GM23338 (cell line): Measurements from ENCODE around the gene CSTF1. TPM values are rescaled to one million over a fixed set of nuclear protein-coding genes. Genes with fewer than 3 reads are reported as not detected.

Experiments
- ATAC-seq: fragments of 200-7000 bp; cut with Tn5 transposase; 3 replicates; pipeline ENCODE4 v1.9.1; 2020
- DNase-seq: peaks from one replicate; pipeline ENCODE4 v3.0.0-alpha.2; 2015; ENCODE audit warnings: low spot score
- H2AFZ ChIP-seq: fragments of 200-600 bp; sonication (generic); 2 replicates; pipeline ENCODE4 v1.8.0; 2016; ENCODE audit warnings: antibody characterized with exemption, mild to moderate bottlenecking, moderate library complexity
- H3F3A ChIP-seq: fragments of 200-600 bp; sonication (generic); replicated peaks from 2 replicates; pipeline ENCODE4 v1.8.0; 2017; ENCODE audit warnings: antibody characterized with exemption, mixed run types, low read depth
- H3K27ac ChIP-seq: fragments of 200-600 bp; sonication (generic); 2 replicates; pipeline ENCODE4 v1.6.1; 2016; ENCODE audit warnings: low read depth
- H3K27me3 ChIP-seq: fragments of 200-600 bp; sonication (generic); 2 replicates; pipeline ENCODE4 v1.8.0; 2016; ENCODE audit warnings: mild to moderate bottlenecking, mixed run types, moderate library complexity; ENCODE audit not compliant: insufficient read depth
- H3K36me3 ChIP-seq: fragments of 200-600 bp; sonication (generic); 2 replicates; pipeline ENCODE4 v1.8.0; 2016; ENCODE audit warnings: mild to moderate bottlenecking; ENCODE audit not compliant: insufficient read depth
- H3K4me1 ChIP-seq: fragments of 200-600 bp; sonication (generic); 2 replicates; pipeline ENCODE4 v1.8.0; 2016; ENCODE audit warnings: mild to moderate bottlenecking, moderate library complexity; ENCODE audit not compliant: insufficient read depth
- H3K4me2 ChIP-seq: fragments of 200-600 bp; sonication (generic); 2 replicates; pipeline ENCODE4 v1.7.1; 2017; ENCODE audit warnings: mixed run types
- H3K4me3 ChIP-seq: fragments of 200-600 bp; sonication (generic); 2 replicates; pipeline ENCODE4 v1.6.1; 2016; ENCODE audit warnings: mixed run types
- H3K79me2 ChIP-seq: fragments of 200-600 bp; sonication (generic); replicated peaks from 2 replicates; pipeline ENCODE4 v1.8.0; 2017; ENCODE audit warnings: mild to moderate bottlenecking; ENCODE audit not compliant: insufficient read depth
- H3K9me2 ChIP-seq: fragments of 200-600 bp; sonication (generic); 2 replicates; pipeline ENCODE4 v1.8.0; 2017; ENCODE audit not compliant: insufficient read depth
- H4K20me1 ChIP-seq: fragments of 200-600 bp; sonication (generic); replicated peaks from 2 replicates; pipeline ENCODE4 v1.8.0; 2017; ENCODE audit warnings: mild to moderate bottlenecking; ENCODE audit not compliant: insufficient read depth
- H3K27ac Mint-ChIP-seq: 2 replicates; pipeline ENCODE4 v1.8.0; 2020; ENCODE audit warnings: inconsistent platforms, mild to moderate bottlenecking, moderate library complexity, mixed read lengths
- H3K27me3 Mint-ChIP-seq: 3 replicates; pipeline ENCODE4 v1.8.0; 2022; ENCODE audit warnings: low read depth, mild to moderate bottlenecking, moderate library complexity, mixed read lengths, inconsistent platforms; ENCODE audit not compliant: insufficient read depth, poor library complexity
- H3K36me3 Mint-ChIP-seq: 3 replicates; pipeline ENCODE4 v1.8.0; 2021; ENCODE audit warnings: low read depth, mild to moderate bottlenecking, inconsistent platforms, moderate library complexity, mixed read lengths
- H3K4me1 Mint-ChIP-seq: 3 replicates; pipeline ENCODE4 v1.8.0; 2020; ENCODE audit warnings: mild to moderate bottlenecking, inconsistent platforms, mixed read lengths
- H3K4me3 Mint-ChIP-seq: 3 replicates; pipeline ENCODE4 v1.8.0; 2021; ENCODE audit warnings: moderate library complexity, mild to moderate bottlenecking, inconsistent platforms, mixed read lengths
- H3K9me3 Mint-ChIP-seq: 3 replicates; pipeline ENCODE4 v1.8.0; 2020; ENCODE audit warnings: moderate library complexity, mild to moderate bottlenecking, inconsistent platforms, mixed read lengths
- CREB1 ChIP-seq: fragments of 250-450 bp; sonication (Bioruptor Pico); IDR thresholded peaks from 2 replicates; pipeline ENCODE4 v1.5.0; 2020; ENCODE audit warnings: low read depth, mild to moderate bottlenecking, moderate library complexity
- EZH2 ChIP-seq: fragments of 200-600 bp; sonication (generic); IDR thresholded peaks from one replicate; pipeline ENCODE4 v1.8.0; 2017; ENCODE audit warnings: antibody characterized with exemption, mild to moderate bottlenecking, low read depth; ENCODE audit not compliant: unreplicated experiment
- EZH2phosphoT487 ChIP-seq: fragments of 200-600 bp; sonication (generic); IDR thresholded peaks from one replicate; pipeline ENCODE4 v1.8.1; 2018; ENCODE audit warnings: antibody characterized with exemption; ENCODE audit not compliant: unreplicated experiment
- JUNB ChIP-seq: IDR thresholded peaks from one replicate; pipeline ENCODE4 v1.6.1; 2016; ENCODE audit warnings: antibody characterized with exemption; ENCODE audit not compliant: unreplicated experiment
- NANOG ChIP-seq: IDR thresholded peaks from 2 replicates; pipeline ENCODE4 v1.6.1; 2016; ENCODE audit warnings: antibody characterized with exemption, borderline replicate concordance
- POLR2AphosphoS5 ChIP-seq: IDR thresholded peaks from 2 replicates; pipeline ENCODE4 v1.6.1; 2016; ENCODE audit warnings: antibody characterized with exemption, low read depth
- REST ChIP-seq: IDR thresholded peaks from one replicate; pipeline ENCODE4 v1.6.1; 2018; ENCODE audit warnings: antibody characterized with exemption; ENCODE audit not compliant: unreplicated experiment
- STAT1 ChIP-seq: IDR thresholded peaks from one replicate; pipeline ENCODE4 v1.6.1; 2016; ENCODE audit warnings: antibody characterized with exemption; ENCODE audit not compliant: unreplicated experiment
- ZNF114 ChIP-seq: fragments of 250-450 bp; sonication (Bioruptor Pico); IDR thresholded peaks from 2 replicates; pipeline ENCODE4 v1.5.0; 2020; ENCODE audit warnings: mild to moderate bottlenecking, moderate library complexity
- ZNF331 ChIP-seq: fragments of 250-450 bp; sonication (Bioruptor Pico); IDR thresholded peaks from 2 replicates; pipeline ENCODE4 v1.5.0; 2020; ENCODE audit warnings: low read depth, mild to moderate bottlenecking, moderate library complexity
- ZNF462 ChIP-seq: fragments of 250-450 bp; sonication (Bioruptor Pico); IDR thresholded peaks from 2 replicates; pipeline ENCODE4 v1.5.0; 2020; ENCODE audit warnings: mild to moderate bottlenecking, moderate library complexity
- polyA plus RNA-seq: library from polyadenylated mRNA; unstranded; fragments of >200 nt; fragmentation: Nextera tagmentation; extraction: Ambion mirVana; gene quantifications from 2 replicates; pipeline ENCODE4 v1.2.1, GENCODE V29; 2016
- total RNA-seq: library from RNA; depleted of rRNA; stranded (reverse); fragments of >200 nt; shearing (Covaris generic); gene quantifications from 2 replicates; pipeline ENCODE4 v1.2.3, GENCODE V29; 2014
- TF ChIP-seq, protein P1 (sequence below): IDR thresholded peaks from 2 replicates; pipeline ENCODE4 v1.6.1; 2016; ENCODE audit warnings: antibody characterized with exemption

Gene CSTF1
- total and polyA plus RNA-seq, 2 experiments from 2014 or later: 21.5 to 62.3 TPM

DNA sequence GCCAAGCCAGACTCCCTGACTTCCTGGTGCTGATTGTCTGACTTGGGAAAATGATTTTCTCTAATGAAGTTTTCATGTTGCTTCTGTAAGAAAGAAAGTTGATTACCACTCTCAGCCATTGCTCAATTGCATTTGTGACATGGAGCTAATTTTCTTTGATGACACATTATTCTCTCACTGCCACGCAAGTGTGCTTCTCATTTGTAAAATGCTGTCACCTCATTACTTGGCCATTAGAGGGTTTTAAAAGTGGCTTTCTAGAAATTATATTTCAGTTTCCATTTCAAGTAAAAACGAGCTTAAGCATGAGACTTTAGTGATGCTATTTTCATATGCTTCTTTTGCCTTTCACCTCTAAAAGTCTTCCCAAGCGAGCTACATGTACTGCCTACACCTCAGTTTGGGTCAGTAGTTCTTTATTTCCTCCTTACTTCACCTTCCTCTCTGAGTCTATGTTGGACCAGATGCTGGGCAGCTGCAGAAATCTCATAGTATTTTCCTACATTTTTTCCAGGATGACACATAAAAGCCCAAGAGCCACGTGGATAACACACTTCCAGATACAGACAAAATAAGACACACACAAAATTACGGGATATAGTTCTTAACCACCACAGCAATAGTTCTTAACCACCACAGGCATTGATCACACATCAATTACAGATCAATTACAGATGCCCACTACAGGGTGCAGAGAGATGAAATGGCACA is 39.9 kb upstream of the CSTF1 start:
- no peak overlapping the region for H3K4me2 ChIP-seq
- peaks cover 14% of the 10 kb centered on the region for H3K4me1 Mint-ChIP-seq
- H3K36me3 ChIP-seq: no peaks in the 10 kb centered on the region
- no peak overlapping the region for H2AFZ ChIP-seq
- peaks cover 15% of the 10 kb centered on the region for H3K4me1 ChIP-seq
- no peaks in the 10 kb centered on the region for H3K9me3 Mint-ChIP-seq
- H3K27me3 ChIP-seq: peaks cover 26% of the 10 kb centered on the region; the same call in 1 of the 2 replicates
- H3K4me3 ChIP-seq: no peak overlapping the region
- H3K36me3 Mint-ChIP-seq: no peaks in the 10 kb centered on the region
- peaks cover 12% of the 10 kb centered on the region for H3K27me3 Mint-ChIP-seq
- H4K20me1 ChIP-seq: no peaks in the 10 kb centered on the region
- H3K27ac Mint-ChIP-seq: no peak overlapping the region
- no peaks in the 10 kb centered on the region for H3K79me2 ChIP-seq
- no peak overlapping the region for H3K27ac ChIP-seq
- ATAC-seq: no peak
- no peak overlapping the region for H3K4me3 Mint-ChIP-seq
- no peak for DNase-seq
- H3F3A ChIP-seq: no peaks in the 10 kb centered on the region
- TF ChIP-seq ZNF114 (CRISPR knock-in tag) (no peak), JUNB (no peak), POLR2AphosphoS5 (no peak), ZNF462 (CRISPR knock-in tag) (no peak), CREB1 (no peak), EZH2phosphoT487 (no peak), REST (no peak), ZNF331 (CRISPR knock-in tag) (no peak), STAT1 (no peak), NANOG (no peak), EZH2 (no peak)
- TF ChIP-seq, protein P1, sequence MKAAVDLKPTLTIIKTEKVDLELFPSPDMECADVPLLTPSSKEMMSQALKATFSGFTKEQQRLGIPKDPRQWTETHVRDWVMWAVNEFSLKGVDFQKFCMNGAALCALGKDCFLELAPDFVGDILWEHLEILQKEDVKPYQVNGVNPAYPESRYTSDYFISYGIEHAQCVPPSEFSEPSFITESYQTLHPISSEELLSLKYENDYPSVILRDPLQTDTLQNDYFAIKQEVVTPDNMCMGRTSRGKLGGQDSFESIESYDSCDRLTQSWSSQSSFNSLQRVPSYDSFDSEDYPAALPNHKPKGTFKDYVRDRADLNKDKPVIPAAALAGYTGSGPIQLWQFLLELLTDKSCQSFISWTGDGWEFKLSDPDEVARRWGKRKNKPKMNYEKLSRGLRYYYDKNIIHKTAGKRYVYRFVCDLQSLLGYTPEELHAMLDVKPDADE: no peak
- no peaks in the 10 kb centered on the region for H3K9me2 ChIP-seq
